Breast epithelium (tissue), 3 donors: ENCODE measurements around the gene SRRM4.

Experiments used
- POLR2A ChIP-seq: fragments of 450-650 bp; IDR thresholded peaks from one replicate; pipeline ENCODE4 v1.6.1; 2016; ENCODE audit warnings: antibody characterized with exemption, mild to moderate bottlenecking, moderate library complexity
- TF ChIP-seq, protein P1 (sequence below), 3 donors: fragments of 450-650 bp; IDR thresholded peaks; one replicate each; pipeline ENCODE4 v1.5.1; 2016 to 2017; ENCODE audit warnings: antibody characterized with exemption in 3 of 3, mild to moderate bottlenecking in 3 of 3, moderate library complexity in 3 of 3

DNA sequence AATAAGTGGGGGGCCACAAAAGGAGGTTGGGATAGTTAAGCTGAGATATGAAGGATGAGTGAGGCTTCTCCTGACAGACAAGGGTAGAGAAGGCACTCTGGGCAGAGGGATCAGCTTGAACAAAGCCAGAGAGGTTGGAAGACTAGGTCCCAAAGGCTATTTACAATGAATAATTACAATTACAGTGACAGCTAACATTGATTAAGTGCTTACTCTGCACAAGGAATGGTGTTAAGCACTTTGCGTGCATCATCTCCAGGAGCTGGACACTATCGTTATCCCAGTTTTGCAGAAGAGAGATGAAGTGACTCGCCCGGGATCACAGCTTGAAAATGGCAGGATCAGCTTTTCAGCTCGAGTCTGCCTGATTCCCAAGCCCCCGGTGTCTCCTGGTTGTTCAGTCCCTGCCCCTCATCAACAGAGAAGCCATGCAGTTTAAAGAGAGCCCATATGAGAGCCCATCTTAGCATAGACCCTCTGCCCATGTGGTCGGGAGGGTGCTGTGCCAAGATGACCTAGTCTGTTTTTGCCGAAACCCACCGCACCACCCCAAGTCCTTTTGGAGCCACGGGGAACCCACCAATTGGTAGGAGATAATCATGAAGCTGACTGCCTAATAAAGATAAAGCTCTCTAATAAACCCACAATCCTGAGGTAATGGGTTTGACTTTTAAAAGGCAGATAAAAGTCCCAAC, 107.5 kb downstream of the SRRM4 start:
- TF ChIP-seq, protein P1, sequence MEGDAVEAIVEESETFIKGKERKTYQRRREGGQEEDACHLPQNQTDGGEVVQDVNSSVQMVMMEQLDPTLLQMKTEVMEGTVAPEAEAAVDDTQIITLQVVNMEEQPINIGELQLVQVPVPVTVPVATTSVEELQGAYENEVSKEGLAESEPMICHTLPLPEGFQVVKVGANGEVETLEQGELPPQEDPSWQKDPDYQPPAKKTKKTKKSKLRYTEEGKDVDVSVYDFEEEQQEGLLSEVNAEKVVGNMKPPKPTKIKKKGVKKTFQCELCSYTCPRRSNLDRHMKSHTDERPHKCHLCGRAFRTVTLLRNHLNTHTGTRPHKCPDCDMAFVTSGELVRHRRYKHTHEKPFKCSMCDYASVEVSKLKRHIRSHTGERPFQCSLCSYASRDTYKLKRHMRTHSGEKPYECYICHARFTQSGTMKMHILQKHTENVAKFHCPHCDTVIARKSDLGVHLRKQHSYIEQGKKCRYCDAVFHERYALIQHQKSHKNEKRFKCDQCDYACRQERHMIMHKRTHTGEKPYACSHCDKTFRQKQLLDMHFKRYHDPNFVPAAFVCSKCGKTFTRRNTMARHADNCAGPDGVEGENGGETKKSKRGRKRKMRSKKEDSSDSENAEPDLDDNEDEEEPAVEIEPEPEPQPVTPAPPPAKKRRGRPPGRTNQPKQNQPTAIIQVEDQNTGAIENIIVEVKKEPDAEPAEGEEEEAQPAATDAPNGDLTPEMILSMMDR (IDR thresholded peaks at IDR 0.05): no peak
- no peak for TF ChIP-seq POLR2A
